CD8-positive, alpha-beta memory T cell (primary cell): ENCODE results near the gene ARPC4. TPM values are rescaled to one million over a fixed set of nuclear protein-coding genes. Genes with fewer than 3 reads are reported as not detected.
A peak's percentile ranks its signal among the peaks of the same experiment; 100 is the strongest.

Experiments used
- CTCF ChIA-PET: fragments of 350-600 bp; sonication (Branson Sonifier 250); formaldehyde crosslinking; loops from one replicate; lab custom pipeline; 2021; ENCODE audit warnings: antibody characterized with exemption; lab: Charles Lee
- POLR2A ChIA-PET: fragments of 350-600 bp; sonication (Branson Sonifier 250); formaldehyde crosslinking; loops from one replicate; lab custom pipeline; 2021; ENCODE audit warnings: antibody characterized with exemption; lab: Charles Lee
- DNase-seq, 5 donors: peaks; one replicate each; pipeline versions ENCODE4 v3.0.0 to v3.0.0-alpha.2; 2020 to 2022; ENCODE audit warnings: mixed read lengths in 1 of 5
- H3K27ac ChIP-seq: one replicate; pipeline ENCODE4 v1.7.0; 2013; ENCODE audit warnings: low read depth, mild to moderate bottlenecking, low read length, moderate library complexity
- H3K27me3 ChIP-seq: 2 replicates; pipeline ENCODE4 v1.7.0; 2013; ENCODE audit warnings: low read length, mild to moderate bottlenecking; ENCODE audit not compliant: insufficient read depth, poor library complexity, severe bottlenecking
- H3K36me3 ChIP-seq: 2 replicates; pipeline ENCODE4 v1.7.0; 2013; ENCODE audit warnings: mild to moderate bottlenecking, low read length, moderate library complexity; ENCODE audit not compliant: insufficient read depth
- H3K4me1 ChIP-seq: 2 replicates; pipeline ENCODE4 v1.7.0; 2013; ENCODE audit warnings: mild to moderate bottlenecking, low read length, moderate library complexity; ENCODE audit not compliant: insufficient read depth
- H3K4me3 ChIP-seq: 2 replicates; pipeline ENCODE4 v1.7.0; 2013; ENCODE audit warnings: mild to moderate bottlenecking, low read length
- H3K9me3 ChIP-seq: 2 replicates; pipeline ENCODE4 v1.7.0; 2013; ENCODE audit warnings: mild to moderate bottlenecking, low read length
- H3K27ac Mint-ChIP-seq, 8 donors: one replicate each; pipeline ENCODE4 v1.8.0; 2020 to 2021; ENCODE audit warnings: mixed read lengths in 8 of 8, mild to moderate bottlenecking in 6 of 8, inconsistent platforms in 3 of 8, moderate library complexity in 3 of 8
- H3K27me3 Mint-ChIP-seq, 2 donors: one replicate each; pipeline ENCODE4 v1.8.0; 2020 to 2021; ENCODE audit warnings: mixed read lengths in 2 of 2, mild to moderate bottlenecking in 1 of 2, moderate library complexity in 1 of 2
- H3K36me3 Mint-ChIP-seq, 3 donors: one replicate each; pipeline ENCODE4 v1.8.0; 2020 to 2021; ENCODE audit warnings: mixed read lengths in 3 of 3, inconsistent platforms in 1 of 3, mild to moderate bottlenecking in 1 of 3
- H3K4me1 Mint-ChIP-seq, 3 donors: one replicate each; pipeline ENCODE4 v1.8.0; 2020 to 2021; ENCODE audit warnings: mixed read lengths in 3 of 3, inconsistent platforms in 1 of 3, mild to moderate bottlenecking in 1 of 3
- H3K4me3 Mint-ChIP-seq, 7 donors: one replicate each; pipeline ENCODE4 v1.8.0; 2020 to 2021; ENCODE audit warnings: mixed read lengths in 7 of 7, mild to moderate bottlenecking in 6 of 7, moderate library complexity in 4 of 7, inconsistent platforms in 2 of 7
- H3K9me3 Mint-ChIP-seq, 5 donors: one replicate each; pipeline ENCODE4 v1.8.0; 2020 to 2022; ENCODE audit warnings: mixed read lengths in 5 of 5, mild to moderate bottlenecking in 3 of 5, moderate library complexity in 2 of 5, inconsistent platforms in 1 of 5
- polyA plus RNA-seq: library from polyadenylated mRNA; unstranded; fragments of 300-500 nt; fragmentation: Illumina TruSeq; gene quantifications from one replicate; pipeline ENCODE4 v1.2.3, GENCODE V29; 2021
- total RNA-seq, 2 experiments: library from RNA; stranded (reverse); gene quantifications; one replicate each; pipeline ENCODE4 v1.2.3, GENCODE V29; 2021

The ARPC4 gene
- total RNA-seq (100 to 1,000 TPM; 309 to 319 TPM), polyA plus RNA-seq (277 TPM)

DNA sequence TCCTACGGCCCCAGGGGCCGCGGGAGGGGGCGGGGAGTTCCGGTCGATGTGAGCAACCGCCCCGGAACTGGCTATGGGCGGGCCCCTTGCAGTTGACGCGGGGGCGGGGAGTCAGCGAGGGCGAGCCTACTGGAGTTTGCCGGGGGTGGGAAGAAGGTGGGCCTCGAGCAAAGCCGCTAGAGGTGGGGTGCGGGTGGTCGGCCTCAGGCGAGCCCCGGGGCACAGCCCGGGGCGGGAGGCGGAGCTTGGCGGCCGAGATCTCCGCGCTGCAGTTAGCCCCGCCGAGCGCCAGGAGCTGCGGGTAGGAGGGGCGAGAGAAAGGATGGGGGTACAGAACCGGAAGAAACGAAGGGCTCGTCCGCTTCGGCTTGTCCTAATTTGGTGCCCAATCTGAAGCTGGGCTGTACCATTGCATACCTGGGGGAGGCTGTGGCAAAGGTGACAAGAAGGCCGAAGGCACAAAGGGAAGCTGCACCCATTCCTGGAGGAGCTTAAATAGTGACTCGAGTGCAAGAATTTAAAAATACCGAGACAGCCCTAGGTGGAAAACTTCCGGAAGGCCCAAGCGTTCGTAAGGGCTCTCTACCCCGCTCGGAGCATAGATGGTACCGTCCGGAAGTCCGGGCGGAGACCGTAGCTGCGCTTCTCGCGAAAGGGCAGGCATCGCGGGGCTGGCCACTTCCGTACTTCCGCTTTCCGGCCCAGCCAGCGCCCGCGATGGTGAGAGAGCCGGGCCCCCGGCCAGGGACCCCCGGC, at the start of gene ARPC4, which contains the start of gene TADA3:
Gene ARPC4, plus strand, starts transcription at position 678 of the 756 bp plus-strand sequence. Its CDS starts 40 bp downstream, at position 718.
Gene TADA3, minus strand, starts transcription at position 69 of the 756 bp plus-strand sequence. CDS start 1,007 bp downstream, outside the sequence.
- Histone ChIP-seq H3K27me3 (no peaks in the 10 kb centered on the region), H3K27ac (peak within 1 kb of the TSS; percentile 97), H3K4me3 (peak within 1 kb of the TSS; percentile 88), H3K4me1 (peaks cover 56% of the 10 kb centered on the region), H3K36me3 (peaks cover 24% of the 10 kb centered on the region), H3K9me3 (no peaks in the 10 kb centered on the region)
- Mint-ChIP-seq H3K9me3 (no peaks in the 10 kb centered on the region), H3K4me3 (peak within 1 kb of the TSS; percentile 95 to 99 (median 97)), H3K36me3 (peaks cover 10 to 66% (median 18%) of the 10 kb centered on the region in 3 donors), H3K27ac (peak within 1 kb of the TSS; percentile 90 to 100 (median 99)), H3K27me3 (peaks cover 0 to 1% of the 10 kb centered on the region in 2 donors), H3K4me1 (peaks cover 54 to 78% (median 66%) of the 10 kb centered on the region in 3 donors)
- CTCF ChIA-PET: interaction anchor here (0.7 to 1.2 kb wide), 14 partner anchors 9 to 528 kb away, joined by 3 to 8 read pairs (median 4); partner anchors contain the start of genes CRELD1, OGG1, SEC13 and TTLL3
- POLR2A ChIA-PET: interaction anchor here (0.5 to 3.0 kb wide), 20 partner anchors 11 to 455 kb away, joined by 3 to 37 read pairs (median 5); partner anchors contain the start of genes BRPF1, CAMK1, CRELD1 and JAGN1
- DNase-seq: peak; percentile 87 to 96 (median 95)

DNA sequence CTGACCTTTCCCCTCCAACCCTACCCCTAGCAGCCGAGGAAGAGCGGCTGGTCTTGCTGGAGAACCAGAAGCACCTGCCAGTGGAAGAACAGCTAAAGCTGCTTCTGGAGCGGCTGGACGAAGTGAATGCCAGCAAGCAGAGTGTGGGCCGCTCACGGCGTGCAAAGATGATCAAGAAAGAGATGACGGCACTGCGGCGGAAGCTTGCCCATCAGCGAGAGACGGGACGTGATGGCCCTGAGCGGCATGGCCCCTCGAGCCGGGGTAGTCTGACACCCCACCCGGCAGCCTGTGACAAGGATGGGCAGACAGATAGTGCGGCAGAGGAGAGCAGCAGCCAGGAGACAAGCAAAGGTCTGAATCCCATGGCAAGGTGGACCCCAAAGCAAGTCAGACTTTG, 49.3 kb upstream of the ARPC4 start:
- Mint-ChIP-seq H3K4me1 (peaks cover 0 to 2% (median under 1%) of the 10 kb centered on the region in 3 donors), H3K27ac (no peak overlapping the region), H3K9me3 (no peaks in the 10 kb centered on the region), H3K27me3 (no peaks in the 10 kb centered on the region), H3K36me3 (peaks cover 9 to 96% (median 16%) of the 10 kb centered on the region in 3 donors), H3K4me3 (no peak overlapping the region)
- Histone ChIP-seq H3K27ac (no peak overlapping the region), H3K27me3 (no peaks in the 10 kb centered on the region), H3K4me3 (no peak overlapping the region), H3K9me3 (no peaks in the 10 kb centered on the region), H3K36me3 (peaks cover 80% of the 10 kb centered on the region), H3K4me1 (no peaks in the 10 kb centered on the region)
- no peak for DNase-seq
- POLR2A ChIA-PET: interaction anchor here (1.8 kb wide), 1 partner anchor 49 kb away, joined by 4 read pairs; the partner anchor contains the start of gene ARPC4
- CTCF ChIA-PET: interaction anchor here (1.3 to 5.0 kb wide), 3 partner anchors 11 to 165 kb away, joined by 3 to 19 read pairs (median 4); partner anchors contain the start of gene BRPF1

DNA sequence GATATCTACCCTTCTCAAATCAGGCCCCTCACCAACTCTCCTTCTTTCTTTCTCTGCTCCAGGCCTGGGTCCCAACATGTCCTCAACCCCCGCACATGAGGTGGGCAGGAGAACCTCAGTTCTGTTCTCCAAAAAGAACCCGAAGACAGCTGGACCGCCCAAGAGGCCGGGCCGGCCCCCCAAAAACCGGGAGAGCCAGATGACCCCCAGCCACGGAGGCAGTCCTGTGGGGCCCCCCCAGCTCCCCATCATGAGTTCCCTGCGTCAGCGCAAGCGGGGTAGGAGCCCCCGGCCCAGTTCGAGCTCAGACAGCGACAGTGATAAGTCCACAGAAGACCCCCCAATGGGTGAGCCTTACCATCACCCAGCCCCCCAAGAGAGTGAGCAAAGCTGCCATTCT, 48.7 kb upstream of the ARPC4 start:
- Histone ChIP-seq H3K27ac (no peak overlapping the region), H3K36me3 (peaks cover 74% of the 10 kb centered on the region), H3K4me1 (peaks cover 3% of the 10 kb centered on the region), H3K9me3 (no peaks in the 10 kb centered on the region), H3K27me3 (no peaks in the 10 kb centered on the region), H3K4me3 (no peak overlapping the region)
- Mint-ChIP-seq H3K9me3 (no peaks in the 10 kb centered on the region), H3K27me3 (no peaks in the 10 kb centered on the region), H3K4me1 (peaks cover 2 to 6% (median 4%) of the 10 kb centered on the region in 3 donors), H3K4me3 (no peak overlapping the region), H3K36me3 (peaks cover 5 to 94% (median 11%) of the 10 kb centered on the region in 3 donors), H3K27ac (peak overlapping the region in 2 of 8 donors; percentile 32 to 51)
- POLR2A ChIA-PET: interaction anchor here (1.8 kb wide), 1 partner anchor 49 kb away, joined by 4 read pairs; the partner anchor contains the start of gene ARPC4
- CTCF ChIA-PET: interaction anchor here (1.3 to 5.0 kb wide), 3 partner anchors 12 to 165 kb away, joined by 3 to 19 read pairs (median 4); partner anchors contain the start of gene BRPF1
- DNase-seq: no peak

DNA sequence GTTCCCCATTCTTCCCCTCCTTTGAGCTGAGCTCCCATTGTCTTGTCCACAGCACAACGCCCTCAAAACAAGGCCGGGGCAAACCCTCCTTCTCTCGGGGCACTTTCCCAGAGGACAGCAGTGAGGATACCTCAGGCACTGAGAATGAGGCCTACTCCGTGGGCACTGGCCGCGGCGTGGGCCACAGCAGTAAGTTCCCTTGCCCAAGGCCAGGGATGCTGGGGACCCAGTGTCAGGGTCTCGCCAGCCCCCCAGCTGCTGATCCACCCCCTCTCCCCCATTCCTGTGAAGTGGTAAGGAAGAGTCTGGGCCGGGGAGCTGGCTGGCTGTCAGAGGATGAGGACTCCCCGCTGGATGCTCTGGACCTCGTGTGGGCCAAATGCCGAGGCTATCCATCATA, 47.4 kb upstream of the ARPC4 start:
- Histone ChIP-seq H3K9me3 (no peaks in the 10 kb centered on the region), H3K27ac (no peak overlapping the region), H3K36me3 (peaks cover 60% of the 10 kb centered on the region), H3K27me3 (no peaks in the 10 kb centered on the region), H3K4me1 (peaks cover 8% of the 10 kb centered on the region), H3K4me3 (no peak overlapping the region)
- H3K36me3 Mint-ChIP-seq: peaks cover 0 to 92% (median 11%) of the 10 kb centered on the region in 3 donors
- peaks cover 0 to 4% of the 10 kb centered on the region in 2 donors for H3K27me3 Mint-ChIP-seq
- POLR2A ChIA-PET: no interaction called here
- peaks cover 0 to 2% (median 0%) of the 10 kb centered on the region in 5 donors for H3K9me3 Mint-ChIP-seq
- H3K4me3 Mint-ChIP-seq: no peak overlapping the region
- DNase-seq: no peak
- peak overlapping the region in 1 of 8 donors; percentile 57 for H3K27ac Mint-ChIP-seq
- H3K4me1 Mint-ChIP-seq: peaks cover 16 to 20% (median 18%) of the 10 kb centered on the region in 3 donors
- CTCF ChIA-PET: interaction anchor here (5.0 kb wide), 1 partner anchor 13 kb away, joined by 19 read pairs; the partner anchor contains the start of gene BRPF1

DNA sequence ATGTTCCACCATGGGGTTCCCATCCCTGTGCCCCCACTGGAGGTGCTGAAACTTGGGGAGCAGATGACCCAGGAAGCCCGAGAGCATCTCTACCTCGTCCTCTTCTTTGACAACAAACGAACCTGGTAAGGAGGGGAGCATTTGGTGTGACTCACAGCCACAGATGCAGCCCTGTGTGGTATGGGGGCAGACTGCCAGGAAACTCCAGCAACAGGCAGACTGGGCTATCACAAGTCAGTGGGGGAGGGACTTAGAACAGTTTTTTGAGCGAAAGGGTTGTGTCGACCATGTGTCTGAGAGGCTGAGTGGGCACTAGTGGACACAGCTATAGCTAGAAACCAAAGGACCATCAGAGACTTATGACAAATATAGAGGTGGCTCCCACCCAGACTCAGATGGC, 46.6 kb upstream of the ARPC4 start:
- peaks cover 24 to 28% (median 25%) of the 10 kb centered on the region in 3 donors for H3K4me1 Mint-ChIP-seq
- CTCF ChIA-PET: interaction anchor here (0.8 to 5.0 kb wide), 2 partner anchors 14 to 16 kb away, joined by 3 to 19 read pairs; partner anchors contain the start of gene BRPF1
- Histone ChIP-seq H3K27me3 (no peaks in the 10 kb centered on the region), H3K4me1 (peaks cover 16% of the 10 kb centered on the region), H3K27ac (no peak overlapping the region), H3K36me3 (peaks cover 53% of the 10 kb centered on the region), H3K4me3 (no peak overlapping the region), H3K9me3 (no peaks in the 10 kb centered on the region)
- POLR2A ChIA-PET: interaction anchor here (0.9 kb wide), 1 partner anchor 47 kb away, joined by 3 read pairs; the partner anchor contains the start of gene ARPC4
- peaks cover 0 to 87% (median 11%) of the 10 kb centered on the region in 3 donors for H3K36me3 Mint-ChIP-seq
- no peak for DNase-seq
- H3K27ac Mint-ChIP-seq: peak overlapping the region in 5 of 8 donors; percentile 12 to 77 (median 63)
- H3K27me3 Mint-ChIP-seq: peaks cover 0 to 4% of the 10 kb centered on the region in 2 donors
- peak overlapping the region in 1 of 7 donors; percentile 15 for H3K4me3 Mint-ChIP-seq
- H3K9me3 Mint-ChIP-seq: peaks cover 0 to 2% (median 0%) of the 10 kb centered on the region in 5 donors

DNA sequence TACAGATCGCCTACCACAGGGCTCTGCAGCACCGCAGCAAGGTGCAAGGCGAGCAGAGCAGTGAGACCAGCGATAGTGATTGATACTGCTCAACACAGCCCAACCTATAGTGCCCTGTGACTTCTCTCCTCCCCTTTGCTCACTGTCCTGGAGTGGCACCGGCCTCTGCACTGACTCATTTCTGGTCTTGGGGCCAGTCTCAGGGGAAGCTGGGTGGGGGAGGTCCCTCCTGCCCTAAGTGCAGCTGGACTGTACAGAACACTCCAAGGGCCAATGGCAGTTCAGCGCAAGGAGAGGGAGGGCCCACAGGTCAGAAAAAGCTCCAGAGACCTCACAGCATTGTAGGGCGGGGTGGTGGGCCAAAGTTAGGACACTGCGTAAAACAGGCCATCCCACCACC, 45.6 kb upstream of the ARPC4 start:
- Histone ChIP-seq H3K27me3 (no peaks in the 10 kb centered on the region), H3K36me3 (peaks cover 44% of the 10 kb centered on the region), H3K27ac (no peak overlapping the region), H3K4me3 (no peak overlapping the region), H3K9me3 (no peaks in the 10 kb centered on the region), H3K4me1 (peaks cover 24% of the 10 kb centered on the region)
- Mint-ChIP-seq H3K4me3 (peak overlapping the region in 2 of 7 donors; percentile 19 to 53), H3K4me1 (peaks cover 33 to 37% (median 33%) of the 10 kb centered on the region in 3 donors), H3K27ac (peak overlapping the region in 2 of 8 donors; percentile 22 to 29), H3K36me3 (peaks cover 0 to 88% (median 15%) of the 10 kb centered on the region in 3 donors), H3K27me3 (peaks cover 0 to 4% of the 10 kb centered on the region in 2 donors), H3K9me3 (peaks cover 0 to 2% (median 0%) of the 10 kb centered on the region in 5 donors)
- ChIA-PET POLR2A (interaction anchor here (0.5 kb wide), 1 partner anchor 1390 kb away, joined by 6 read pairs; no protein-coding TSS in a partner anchor), CTCF (no interaction called here)
- no peak for DNase-seq

DNA sequence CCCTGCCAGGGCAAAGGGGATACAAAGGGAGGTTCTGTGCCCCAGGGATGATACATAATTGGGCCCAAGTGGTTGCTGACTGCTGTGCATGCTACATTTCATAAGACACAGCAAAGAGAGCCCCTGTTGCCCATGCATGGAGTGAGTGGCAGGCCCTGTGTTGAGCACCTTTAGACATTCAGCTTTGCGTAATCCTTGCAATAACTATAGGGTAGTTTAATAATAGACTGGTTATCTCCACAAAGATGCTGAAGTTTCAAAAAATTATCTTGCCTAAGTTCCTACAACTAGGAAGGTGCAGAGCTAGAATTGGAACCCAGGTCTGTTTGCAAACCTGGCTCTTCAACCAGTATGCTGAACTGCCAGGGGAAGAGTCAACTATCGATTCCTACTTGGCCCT, 44.9 kb upstream of the ARPC4 start:
- H3K4me1 Mint-ChIP-seq: peaks cover 33 to 41% (median 33%) of the 10 kb centered on the region in 3 donors
- CTCF ChIA-PET: interaction anchor here (2.2 kb wide), 1 partner anchor 45 kb away, joined by 8 read pairs; the partner anchor contains the start of genes ARPC4 and TADA3

More for the DNA sequence above, 44.9 kb upstream of the ARPC4 start:
- H3K27me3 ChIP-seq: no peaks in the 10 kb centered on the region
- H3K27ac ChIP-seq: no peak overlapping the region
- peaks cover 0 to 4% of the 10 kb centered on the region in 2 donors for H3K27me3 Mint-ChIP-seq
- H3K36me3 ChIP-seq: peaks cover 38% of the 10 kb centered on the region
- peaks cover 0 to 2% (median 0%) of the 10 kb centered on the region in 5 donors for H3K9me3 Mint-ChIP-seq
- H3K27ac Mint-ChIP-seq: peak overlapping the region in 3 of 8 donors; percentile 30 to 83 (median 73)
- H3K4me3 Mint-ChIP-seq: peak overlapping the region in 4 of 7 donors; percentile 44 to 95 (median 70)
- H3K4me1 ChIP-seq: peaks cover 24% of the 10 kb centered on the region
- POLR2A ChIA-PET: no interaction called here
- peaks cover 0 to 86% (median 15%) of the 10 kb centered on the region in 3 donors for H3K36me3 Mint-ChIP-seq
- no peak for DNase-seq
- H3K9me3 ChIP-seq: no peaks in the 10 kb centered on the region
- no peak overlapping the region for H3K4me3 ChIP-seq
